Measurements from ENCODE around the gene PSD. TPM values are rescaled to one million over a fixed set of nuclear protein-coding genes. Genes with fewer than 3 reads are reported as not detected.

PSD gene
- total RNA-seq, 4 donors from 2014 or later, result 0.56 to 4.5 (median 2.1) TPM

- WGBS, 2 donors, result 90 to 95% methylated on average over 8 of the region's 8 CpGs
- intact Hi-C loops (cut with DNase I; ENCODE audit: low total_unique reads), result no loop called here
- TF ChIP-seq CTCF (IDR thresholded peaks at IDR 0.05) (no peak), POLR2A (IDR thresholded peaks at IDR 0.05) (no peak)
- no peak overlapping the region for H3K4me3 ChIP-seq (ENCODE audit: low read depth, poor library complexity, severe bottlenecking)
- no peak for DNase-seq (ENCODE audit: low spot score in 2 of 2)
Measured at GRCh38 chr10:102382871-102383270, 35.7 kb downstream of the PSD start.

- TF ChIP-seq CTCF (IDR thresholded peaks at IDR 0.05), result no peak
- TF ChIP-seq POLR2A (IDR thresholded peaks at IDR 0.05), result no peak
- WGBS, 2 donors, result 58 to 71% methylated on average over 8 to 9 of the region's 9 CpGs
- H3K4me3 ChIP-seq (ENCODE audit: low read depth, poor library complexity, severe bottlenecking), result no peak overlapping the region
- DNase-seq (ENCODE audit: low spot score in 2 of 2), result no peak
- intact Hi-C loops (cut with DNase I; ENCODE audit: low total_unique reads), result no loop called here
Measured at GRCh38 chr10:102381983-102382382, 36.6 kb downstream of the PSD start.

- WGBS, 2 donors, result 94 to 96% methylated on average over 5 to 6 of the region's 6 CpGs
- no peak for TF ChIP-seq POLR2A (IDR thresholded peaks at IDR 0.05)
- no peak for TF ChIP-seq CTCF (IDR thresholded peaks at IDR 0.05)
- intact Hi-C loops (cut with DNase I; ENCODE audit: low total_unique reads), result no loop called here
- no peak overlapping the region for H3K4me3 ChIP-seq (ENCODE audit: low read depth, poor library complexity, severe bottlenecking)
- DNase-seq (ENCODE audit: low spot score in 2 of 2), result no peak
Measured at GRCh38 chr10:102379383-102379782, 39.2 kb downstream of the PSD start.

GRCh38 chr10:102376901-102377300 lies 41.7 kb downstream of the PSD start:
- TF ChIP-seq CTCF (IDR thresholded peaks at IDR 0.05) (no peak), POLR2A (IDR thresholded peaks at IDR 0.05) (no peak)
- H3K4me3 ChIP-seq (ENCODE audit: low read depth, poor library complexity, severe bottlenecking), result no peak overlapping the region
- DNase-seq (ENCODE audit: low spot score in 2 of 2), result no peak
- 91 to 95% methylated on average over 12 of the region's 12 CpGs for WGBS, 2 donors
- intact Hi-C loops (cut with DNase I; ENCODE audit: low total_unique reads), result no loop called here

- no peak for TF ChIP-seq POLR2A (IDR thresholded peaks at IDR 0.05)
- TF ChIP-seq CTCF (IDR thresholded peaks at IDR 0.05), result no peak
- intact Hi-C loops (cut with DNase I; ENCODE audit: low total_unique reads), result no loop called here
- DNase-seq (ENCODE audit: low spot score in 2 of 2), result no peak
- WGBS, 2 donors, result 84 to 89% methylated on average over 2 of the region's 2 CpGs
- H3K4me3 ChIP-seq (ENCODE audit: low read depth, poor library complexity, severe bottlenecking), result no peak overlapping the region
Measured at GRCh38 chr10:102375867-102376266, 42.7 kb downstream of the PSD start.

- 88 to 95% methylated on average over 7 of the region's 7 CpGs for WGBS, 2 donors
- TF ChIP-seq CTCF (IDR thresholded peaks at IDR 0.05), result no peak
- intact Hi-C loops (cut with DNase I; ENCODE audit: low total_unique reads), result no loop called here
- H3K4me3 ChIP-seq (ENCODE audit: low read depth, poor library complexity, severe bottlenecking), result no peak overlapping the region
- DNase-seq (ENCODE audit: low spot score in 2 of 2), result no peak
Measured at GRCh38 chr10:102375250-102375649, 43.3 kb downstream of the PSD start.
